ENCODE measurements around the gene ABO. TPM values are rescaled to one million over a fixed set of nuclear protein-coding genes. Genes with fewer than 3 reads are reported as not detected.

ABO gene
- total and polyA plus RNA-seq, 2 donors (not counting 3 experiments of a cell fraction or from before 2014, with no cell fraction given), result not detected

GRCh38 chr9:133280392-133280791 lies 5.4 kb upstream of the ABO start:
- TF ChIP-seq MYC (IDR thresholded peaks at IDR 0.05; ENCODE audit: low read depth, low read length) (no peak), EZH2 (IDR thresholded peaks at IDR 0.05; ENCODE audit: borderline replicate concordance, low read depth, low read length, severe bottlenecking) (no peak), POLR2AphosphoS5 (IDR thresholded peaks at IDR 0.05; ENCODE audit: insufficient read depth, low read depth, low read length) (no peak), MAX (IDR thresholded peaks at IDR 0.05; ENCODE audit: insufficient read depth, insufficient read length) (no peak), CTCF (IDR thresholded peaks at IDR 0.05; ENCODE audit: extremely low read depth in 1 of 2, insufficient read depth in 1 of 2, low read depth in 1 of 2, low read length in 2 of 2) (no peak), JUN (IDR thresholded peaks at IDR 0.05; ENCODE audit: borderline replicate concordance, insufficient read depth, insufficient read length, low read depth) (no peak), GATA2 (IDR thresholded peaks at IDR 0.05; ENCODE audit: insufficient read depth, insufficient read length, low read depth, low read length) (no peak), POLR2A (IDR thresholded peaks at IDR 0.05; ENCODE audit: low read depth, low read length) (no peak), FOS (IDR thresholded peaks at IDR 0.05; ENCODE audit: borderline replicate concordance, insufficient read depth, low read length) (no peak)
- Histone ChIP-seq H4K20me1 (replicated peaks; ENCODE audit: control insufficient read depth, extremely low read depth, insufficient read depth, low read length) (no peaks in the 10 kb centered on the region), H2AFZ (ENCODE audit: low read depth, low read length) (no peak overlapping the region), H3K4me3 (replicated peaks in 1 of 3; ENCODE audit: insufficient read depth in 1 of 3, low read depth in 1 of 3, low read length in 3 of 3) (no peak overlapping the region), H3K9me3 (replicated peaks; ENCODE audit: control insufficient read depth, insufficient read depth, low read length) (no peaks in the 10 kb centered on the region), H3K9me1 (replicated peaks; ENCODE audit: control insufficient read depth, extremely low read depth, insufficient read depth, low read length) (no peaks in the 10 kb centered on the region), H3K36me3 (ENCODE audit: control insufficient read depth in 2 of 2, extremely low read depth in 1 of 2, insufficient read depth in 2 of 2, low read length in 2 of 2) (no peaks in the 10 kb centered on the region), H3K27me3 (ENCODE audit: control insufficient read depth in 2 of 2, insufficient read depth in 2 of 2, low read length in 2 of 2) (peaks cover 11 to 26% of the 10 kb centered on the region in 2 experiments), H3K9ac (replicated peaks; ENCODE audit: extremely low read depth, insufficient read depth, low read length) (no peak overlapping the region), H3K27ac (ENCODE audit: insufficient read depth, low read depth, low read length) (no peak overlapping the region), H3K4me2 (ENCODE audit: insufficient read depth, low read length) (no peak overlapping the region), H3K79me2 (ENCODE audit: control insufficient read depth, insufficient read depth, low read length) (no peaks in the 10 kb centered on the region), H3K4me1 (ENCODE audit: control insufficient read depth, extremely low read depth, insufficient read depth, low read length) (no peaks in the 10 kb centered on the region)
- BruUV-seq (replicated peaks), result no TSS peak
- FAIRE-seq (no peak), DNase-seq (ENCODE audit: low read depth, low spot score) (no peak)
- ChIA-PET POLR2A (no interaction called here), CTCF (interaction anchor here (1.2 kb wide), 1 partner anchor 11 kb away, joined by 3 read pairs; no protein-coding TSS in a partner anchor)
- dilution Hi-C loops (cut with MboI; ENCODE audit: extremely low pct_ligation_motif_present, low sequenced_read_pairs), result no loop called here
- intact Hi-C loops (cut with micrococcal nuclease), result no loop called here

Measured in endothelial cell of umbilical vein (primary cell).